CD14-positive monocyte (primary cell): Measurements from ENCODE around the gene CREB5. TPM values are rescaled to one million over a fixed set of nuclear protein-coding genes. Genes with fewer than 3 reads are reported as not detected.

Experiments used
- DNase-seq, 3 donors: peaks; one replicate each; pipeline ENCODE4 v3.0.0-alpha.2; 2011 to 2022
- H2AFZ ChIP-seq: 2 replicates; pipeline ENCODE4 v1.6.0; 2012; ENCODE audit warnings: mild to moderate bottlenecking, low read depth, low read length, inconsistent platforms; ENCODE audit not compliant: insufficient read depth, poor library complexity, severe bottlenecking
- H3K27ac ChIP-seq, 2 donors: 1 replicate in 1 of 2; 2 replicates in 1 of 2; pipeline ENCODE4 v1.5.1; 2012 to 2013; ENCODE audit warnings: low read length in 2 of 2, control low read depth in 1 of 2, inconsistent platforms in 1 of 2, low read depth in 1 of 2, mild to moderate bottlenecking in 1 of 2
- H3K27me3 ChIP-seq, 2 donors: one replicate each; pipeline versions ENCODE4 v1.6.0 to v1.6.1; 2011 to 2013; ENCODE audit warnings: low read length in 2 of 2; ENCODE audit not compliant: control insufficient read depth in 2 of 2, insufficient read depth in 2 of 2
- H3K36me3 ChIP-seq, 2 donors: replicated peaks in 1 of 2; 1 replicate in 1 of 2; 2 replicates in 1 of 2; pipeline versions ENCODE4 v1.5.1 to v1.6.1; 2012 to 2013; ENCODE audit warnings: low read length in 2 of 2, control low read depth in 1 of 2, inconsistent platforms in 1 of 2, mild to moderate bottlenecking in 1 of 2; ENCODE audit not compliant: insufficient read depth in 2 of 2, control insufficient read depth in 1 of 2
- H3K4me1 ChIP-seq, 2 donors: 1 replicate in 1 of 2; 2 replicates in 1 of 2; pipeline versions ENCODE4 v1.5.1 to v1.6.1; 2012 to 2013; ENCODE audit warnings: low read length in 2 of 2, control low read depth in 1 of 2, inconsistent platforms in 1 of 2, mild to moderate bottlenecking in 1 of 2, moderate library complexity in 1 of 2; ENCODE audit not compliant: insufficient read depth in 2 of 2, control insufficient read depth in 1 of 2
- H3K4me2 ChIP-seq: replicated peaks from 2 replicates; pipeline ENCODE3; 2012; ENCODE audit warnings: low read length, moderate library complexity, mild to moderate bottlenecking; ENCODE audit not compliant: poor library complexity, severe bottlenecking; ENCODE audit errors: extremely low read depth
- H3K4me3 ChIP-seq, 3 experiments: fragments of 200-600 bp in 1 of 3; sonication (generic) in 1 of 3; replicated peaks in 1 of 3; 1 replicate in 2 of 3; 2 replicates in 1 of 3; pipeline ENCODE4 v1.5.1; 2011 to 2013; ENCODE audit warnings: low read length in 3 of 3, mild to moderate bottlenecking in 3 of 3, control low read depth in 2 of 3, low read depth in 2 of 3, inconsistent platforms in 1 of 3, moderate library complexity in 1 of 3
- H3K79me2 ChIP-seq: 2 replicates; pipeline ENCODE4 v1.6.0; 2012; ENCODE audit warnings: mild to moderate bottlenecking, control low read depth, inconsistent platforms, low read length, moderate library complexity; ENCODE audit not compliant: insufficient read depth
- H3K9ac ChIP-seq: 2 replicates; pipeline ENCODE4 v1.6.0; 2017; ENCODE audit warnings: low read length, mild to moderate bottlenecking; ENCODE audit not compliant: insufficient read depth, poor library complexity, severe bottlenecking
- H3K9me3 ChIP-seq, 2 donors: replicated peaks in 1 of 2; 1 replicate in 1 of 2; 2 replicates in 1 of 2; pipeline versions ENCODE4 v1.5.1 to v1.6.1; 2012 to 2013; ENCODE audit warnings: low read length in 2 of 2, control low read depth in 1 of 2; ENCODE audit not compliant: control insufficient read depth in 1 of 2, insufficient read depth in 1 of 2
- H4K20me1 ChIP-seq: 2 replicates; pipeline ENCODE4 v1.6.0; 2012; ENCODE audit warnings: mild to moderate bottlenecking, low read length, control low read depth, moderate library complexity; ENCODE audit not compliant: insufficient read depth
- H3K27ac Mint-ChIP-seq, 7 donors: one replicate each; pipeline ENCODE4 v1.8.0; 2020; ENCODE audit warnings: mild to moderate bottlenecking in 7 of 7, mixed read lengths in 7 of 7, moderate library complexity in 6 of 7, inconsistent platforms in 2 of 7
- H3K27me3 Mint-ChIP-seq, 3 donors: one replicate each; pipeline ENCODE4 v1.8.0; 2021 to 2022; ENCODE audit warnings: low read depth in 3 of 3, mild to moderate bottlenecking in 3 of 3, mixed read lengths in 3 of 3, moderate library complexity in 3 of 3, inconsistent platforms in 1 of 3
- H3K36me3 Mint-ChIP-seq, 2 donors: one replicate each; pipeline ENCODE4 v1.8.0; 2020; ENCODE audit warnings: mixed read lengths in 2 of 2, inconsistent platforms in 1 of 2, mild to moderate bottlenecking in 1 of 2
- H3K4me1 Mint-ChIP-seq: one replicate; pipeline ENCODE4 v1.8.0; 2020; ENCODE audit warnings: mild to moderate bottlenecking, mixed read lengths
- H3K4me3 Mint-ChIP-seq, 2 donors: one replicate each; pipeline ENCODE4 v1.8.0; 2020; ENCODE audit warnings: mild to moderate bottlenecking in 2 of 2, mixed read lengths in 2 of 2, moderate library complexity in 1 of 2
- H3K9me3 Mint-ChIP-seq, 7 donors: one replicate each; pipeline ENCODE4 v1.8.0; 2020 to 2022; ENCODE audit warnings: mixed read lengths in 7 of 7, mild to moderate bottlenecking in 6 of 7, moderate library complexity in 6 of 7, inconsistent platforms in 2 of 7
- CTCF ChIP-seq: fragments of 200-600 bp; IDR thresholded peaks from one replicate; pipeline ENCODE4 v1.8.0; 2022; ENCODE audit warnings: antibody characterized with exemption, mild to moderate bottlenecking
- WGBS: methylation state at CpG from one replicate; pipeline ENCODE4 v1.1.5; 2013; ENCODE audit warnings: missing lambda C conversion rate; ENCODE audit not compliant: insufficient coverage; 5-methylcytosine and 5-hydroxymethylcytosine counted together
- intact Hi-C, 2 donors: fragments of 100-400 bp; cut with micrococcal nuclease; formaldehyde crosslinking; loops; one replicate each; pipeline versions ENCODE4 v1.15.0 to v1.15.1; 2023
- polyA plus RNA-seq, 3 donors: library from polyadenylated mRNA; depleted of rRNA in 1 of 3; unstranded in 2 of 3; stranded (reverse) in 1 of 3; fragments of 300-500 nt in 2 of 3; fragments of >200 nt in 1 of 3; fragmentation: Illumina TruSeq in 2 of 3; gene quantifications; 1 replicate in 2 of 3; 2 replicates in 1 of 3; pipeline ENCODE4 v1.2.3, GENCODE V29; 2012 to 2021

CREB5 gene
- polyA plus RNA-seq, 3 donors, result 25.1 to 72.3 (median 44.2) TPM

GRCh38 chr7:28556671-28557070 lies 144.4 kb downstream of the CREB5 start:
- intact Hi-C loops, result no loop called here
- Mint-ChIP-seq H3K27me3 (peaks cover 7 to 12% (median 10%) of the 10 kb centered on the region in 3 donors), H3K4me1 (no peaks in the 10 kb centered on the region), H3K4me3 (no peak overlapping the region), H3K27ac (no peak overlapping the region), H3K36me3 (no peaks in the 10 kb centered on the region), H3K9me3 (peaks cover 0 to 3% (median 0%) of the 10 kb centered on the region in 7 donors)
- no peak overlapping the region for H3K9ac ChIP-seq
- no peaks in the 10 kb centered on the region for H3K36me3 ChIP-seq
- no peaks in the 10 kb centered on the region for H3K27me3 ChIP-seq
- no peak overlapping the region for H3K4me2 ChIP-seq
- DNase-seq, result no peak
- 50% methylated on average over 1 of the region's 2 CpGs for WGBS
- no peaks in the 10 kb centered on the region for H3K79me2 ChIP-seq
- no peak overlapping the region for H3K27ac ChIP-seq
- no peak overlapping the region for H2AFZ ChIP-seq
- no peak overlapping the region for H3K4me3 ChIP-seq
- no peaks in the 10 kb centered on the region for H3K9me3 ChIP-seq
- H3K4me1 ChIP-seq, result no peaks in the 10 kb centered on the region
- no peak for TF ChIP-seq CTCF
- H4K20me1 ChIP-seq, result no peaks in the 10 kb centered on the region

DNA sequence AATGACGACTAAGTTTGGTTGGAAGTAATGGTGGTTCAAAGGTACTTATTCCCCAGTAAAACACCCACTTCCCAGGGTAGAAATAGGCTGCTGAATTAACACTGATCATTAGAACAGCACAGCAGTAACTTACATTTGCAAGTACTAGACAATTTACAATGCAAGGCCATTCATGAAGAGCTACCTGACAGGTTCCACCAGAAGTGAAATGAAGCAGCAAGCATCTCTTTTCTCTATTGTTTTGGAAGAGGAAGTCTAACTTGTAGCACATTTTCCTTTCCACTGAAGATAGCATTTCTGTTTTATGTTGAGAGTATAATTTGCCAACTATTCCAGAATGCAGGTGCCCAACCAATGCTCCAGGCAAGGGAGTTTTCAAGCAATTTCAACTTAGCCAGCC lies 145.9 kb downstream of the CREB5 start:
- H2AFZ ChIP-seq, result no peak overlapping the region
- no peaks in the 10 kb centered on the region for H4K20me1 ChIP-seq
- Mint-ChIP-seq H3K4me1 (no peaks in the 10 kb centered on the region), H3K27me3 (peaks cover 3 to 12% (median 10%) of the 10 kb centered on the region in 3 donors), H3K9me3 (peaks cover 0 to 3% (median 0%) of the 10 kb centered on the region in 7 donors), H3K27ac (no peak overlapping the region), H3K4me3 (no peak overlapping the region), H3K36me3 (no peaks in the 10 kb centered on the region)
- no peak for DNase-seq
- no peak overlapping the region for H3K9ac ChIP-seq
- H3K4me2 ChIP-seq, result no peak overlapping the region
- no peaks in the 10 kb centered on the region for H3K4me1 ChIP-seq
- no peak overlapping the region for H3K27ac ChIP-seq
- no peaks in the 10 kb centered on the region for H3K9me3 ChIP-seq
- TF ChIP-seq CTCF, result no peak
- no peaks in the 10 kb centered on the region for H3K36me3 ChIP-seq
- WGBS, result no CpG with 5 or more reads among the region's 1 CpG
- intact Hi-C loops, result no loop called here
- no peaks in the 10 kb centered on the region for H3K27me3 ChIP-seq
- H3K4me3 ChIP-seq, result no peak overlapping the region
- H3K79me2 ChIP-seq, result no peaks in the 10 kb centered on the region
